Measurements from ENCODE around the gene ZNF235.

DNA sequence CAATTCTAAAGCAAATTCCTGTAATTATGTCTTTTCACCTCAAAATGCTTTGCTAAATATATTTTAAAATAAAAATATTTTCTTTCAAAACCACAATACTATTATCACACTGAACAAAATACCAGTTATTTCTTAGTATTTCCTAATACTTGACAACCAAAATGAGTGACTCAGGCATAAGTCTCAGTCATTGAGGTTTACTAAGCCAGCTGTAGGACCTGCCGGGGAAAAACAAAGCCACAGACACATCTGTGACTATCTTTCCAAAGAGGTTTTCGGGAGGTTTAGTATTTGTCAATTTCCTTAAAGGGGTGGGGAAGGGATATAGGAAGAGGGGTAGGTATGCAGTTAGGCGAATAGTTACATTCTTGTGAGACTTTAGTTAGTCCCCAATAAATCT, 3.2 kb upstream of the ZNF235 start:
- TF ChIP-seq, protein P1, sequence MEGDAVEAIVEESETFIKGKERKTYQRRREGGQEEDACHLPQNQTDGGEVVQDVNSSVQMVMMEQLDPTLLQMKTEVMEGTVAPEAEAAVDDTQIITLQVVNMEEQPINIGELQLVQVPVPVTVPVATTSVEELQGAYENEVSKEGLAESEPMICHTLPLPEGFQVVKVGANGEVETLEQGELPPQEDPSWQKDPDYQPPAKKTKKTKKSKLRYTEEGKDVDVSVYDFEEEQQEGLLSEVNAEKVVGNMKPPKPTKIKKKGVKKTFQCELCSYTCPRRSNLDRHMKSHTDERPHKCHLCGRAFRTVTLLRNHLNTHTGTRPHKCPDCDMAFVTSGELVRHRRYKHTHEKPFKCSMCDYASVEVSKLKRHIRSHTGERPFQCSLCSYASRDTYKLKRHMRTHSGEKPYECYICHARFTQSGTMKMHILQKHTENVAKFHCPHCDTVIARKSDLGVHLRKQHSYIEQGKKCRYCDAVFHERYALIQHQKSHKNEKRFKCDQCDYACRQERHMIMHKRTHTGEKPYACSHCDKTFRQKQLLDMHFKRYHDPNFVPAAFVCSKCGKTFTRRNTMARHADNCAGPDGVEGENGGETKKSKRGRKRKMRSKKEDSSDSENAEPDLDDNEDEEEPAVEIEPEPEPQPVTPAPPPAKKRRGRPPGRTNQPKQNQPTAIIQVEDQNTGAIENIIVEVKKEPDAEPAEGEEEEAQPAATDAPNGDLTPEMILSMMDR (conservative IDR thresholded peaks at IDR 0.05; ENCODE audit: low read depth, low read length): no peak
- no peak for TF ChIP-seq EZH2phosphoT487 (IDR thresholded peaks at IDR 0.05; ENCODE audit: borderline replicate concordance, low read length)
- TF ChIP-seq EZH2 (IDR thresholded peaks at IDR 0.05; ENCODE audit: low read length, unreplicated experiment): no peak
